Endometrial microvascular endothelial cells (primary cell): ENCODE data around the gene TMEM240. TPM values are rescaled to one million over a fixed set of nuclear protein-coding genes. Genes with fewer than 3 reads are reported as not detected.

Experiments used
- total RNA-seq: library from RNA; depleted of rRNA; stranded (reverse); fragments of >200 nt; gene quantifications from one replicate; pipeline ENCODE4 v1.2.3, GENCODE V29; 2015; ENCODE audit errors: inconsistent ontology term

TMEM240 gene
- total RNA-seq, 1 donor from 2014 or later: 1.0 TPM

Other genes starting within 250 kb of the TMEM240 start
- 28.7 TPM for gene ACAP3, start 232.7 kb downstream of the TMEM240 start, total RNA-seq
- gene PUSL1, start 232.0 kb downstream of the TMEM240 start, total RNA-seq: 21.4 TPM
- gene INTS11, start 216.0 kb downstream of the TMEM240 start, total RNA-seq: 99.3 TPM
- 31.2 TPM for gene CPTP, start 215.8 kb downstream of the TMEM240 start, total RNA-seq
- gene TAS1R3, start 209.3 kb downstream of the TMEM240 start, total RNA-seq: under 0.01 TPM
- gene DVL1, start 191.2 kb downstream of the TMEM240 start, total RNA-seq: 41.8 TPM
- 4.0 TPM for gene MXRA8, start 182.1 kb downstream of the TMEM240 start, total RNA-seq
- 153 TPM for gene AURKAIP1, start 165.4 kb downstream of the TMEM240 start, total RNA-seq
- gene CCNL2, start 141.3 kb downstream of the TMEM240 start, total RNA-seq: 85.4 TPM
- gene MRPL20, start 133.3 kb downstream of the TMEM240 start, total RNA-seq: 180 TPM
- gene ANKRD65, start 119.3 kb downstream of the TMEM240 start, total RNA-seq: 2.0 TPM
- 27.5 TPM for gene VWA1, start 104.9 kb downstream of the TMEM240 start, total RNA-seq
- under 0.01 TPM for gene ATAD3C, start 90.9 kb downstream of the TMEM240 start, total RNA-seq
- 34.4 TPM for gene ATAD3B, start 68.9 kb downstream of the TMEM240 start, total RNA-seq
- 67.8 TPM for gene ATAD3A, start 28.5 kb downstream of the TMEM240 start, total RNA-seq
- 95.1 TPM for gene SSU72, start 34.2 kb upstream of the TMEM240 start, total RNA-seq
- 1.0 TPM for gene FNDC10, start 59.5 kb upstream of the TMEM240 start, total RNA-seq
- 7.4 TPM for gene MIB2, start 74.9 kb upstream of the TMEM240 start, total RNA-seq
- gene MMP23B, start 91.5 kb upstream of the TMEM240 start, total RNA-seq: not detected
- gene CDK11B, start 118.4 kb upstream of the TMEM240 start, total RNA-seq: 17.7 TPM
- 23.0 TPM for gene SLC35E2B, start 152.2 kb upstream of the TMEM240 start, total RNA-seq
- 6.9 TPM for gene CDK11A, start 183.7 kb upstream of the TMEM240 start, total RNA-seq
- 78.4 TPM for gene NADK, start 237.8 kb upstream of the TMEM240 start, total RNA-seq